Measurements from ENCODE around the gene TOX4.

DNA sequence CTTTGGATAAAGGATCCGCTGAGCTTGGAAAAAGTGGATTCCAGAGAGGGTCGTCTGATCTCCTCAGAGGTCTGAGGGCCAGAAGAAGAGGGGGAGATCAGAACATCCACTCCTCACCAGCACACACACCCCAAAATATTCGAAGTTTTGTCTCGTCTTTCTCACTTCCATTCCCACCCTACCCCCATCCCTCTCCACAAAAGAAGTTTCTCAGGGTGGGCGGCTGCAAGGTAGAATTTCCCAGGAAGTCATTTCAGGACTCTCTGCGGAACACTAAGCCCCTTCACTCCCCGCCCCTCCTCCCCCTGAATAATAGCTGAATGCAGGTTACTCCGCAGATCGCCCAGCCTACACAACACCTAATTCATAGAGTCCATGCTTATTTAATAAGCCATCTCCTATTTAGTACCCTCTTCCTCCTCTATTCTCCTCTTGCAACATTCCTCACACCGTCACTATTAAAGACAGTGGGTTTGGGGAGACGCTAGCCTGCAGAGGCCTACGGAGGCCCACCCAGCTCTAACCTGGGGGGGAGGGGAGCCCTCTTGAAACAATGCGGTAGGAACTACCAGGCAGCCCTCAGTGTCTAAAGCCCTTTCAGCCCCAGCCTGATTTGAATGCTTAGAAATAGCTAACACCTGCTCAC lies 49.8 kb downstream of the TOX4 start:
- TF ChIP-seq, protein P1, sequence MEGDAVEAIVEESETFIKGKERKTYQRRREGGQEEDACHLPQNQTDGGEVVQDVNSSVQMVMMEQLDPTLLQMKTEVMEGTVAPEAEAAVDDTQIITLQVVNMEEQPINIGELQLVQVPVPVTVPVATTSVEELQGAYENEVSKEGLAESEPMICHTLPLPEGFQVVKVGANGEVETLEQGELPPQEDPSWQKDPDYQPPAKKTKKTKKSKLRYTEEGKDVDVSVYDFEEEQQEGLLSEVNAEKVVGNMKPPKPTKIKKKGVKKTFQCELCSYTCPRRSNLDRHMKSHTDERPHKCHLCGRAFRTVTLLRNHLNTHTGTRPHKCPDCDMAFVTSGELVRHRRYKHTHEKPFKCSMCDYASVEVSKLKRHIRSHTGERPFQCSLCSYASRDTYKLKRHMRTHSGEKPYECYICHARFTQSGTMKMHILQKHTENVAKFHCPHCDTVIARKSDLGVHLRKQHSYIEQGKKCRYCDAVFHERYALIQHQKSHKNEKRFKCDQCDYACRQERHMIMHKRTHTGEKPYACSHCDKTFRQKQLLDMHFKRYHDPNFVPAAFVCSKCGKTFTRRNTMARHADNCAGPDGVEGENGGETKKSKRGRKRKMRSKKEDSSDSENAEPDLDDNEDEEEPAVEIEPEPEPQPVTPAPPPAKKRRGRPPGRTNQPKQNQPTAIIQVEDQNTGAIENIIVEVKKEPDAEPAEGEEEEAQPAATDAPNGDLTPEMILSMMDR (IDR thresholded peaks at IDR 0.05 in 2 of 3, conservative IDR thresholded peaks at IDR 0.05 in 1 of 3; ENCODE audit: insufficient read depth in 2 of 3, low read depth in 1 of 3, low read length in 3 of 3) = no peak
- TF ChIP-seq POLR2A (conservative IDR thresholded peaks at IDR 0.05) = no peak
- no peak for TF ChIP-seq SRF (CRISPR knock-in tag; IDR thresholded peaks at IDR 0.05)
- no peak for TF ChIP-seq SRSF1 (IDR thresholded peaks at IDR 0.05; ENCODE audit: low read depth, low read length)
- TF ChIP-seq BCL6 (CRISPR knock-in tag; IDR thresholded peaks at IDR 0.05) = no peak
- no peak for TF ChIP-seq MAFG (tag; conservative IDR thresholded peaks at IDR 0.05)
- TF ChIP-seq, protein P2, sequence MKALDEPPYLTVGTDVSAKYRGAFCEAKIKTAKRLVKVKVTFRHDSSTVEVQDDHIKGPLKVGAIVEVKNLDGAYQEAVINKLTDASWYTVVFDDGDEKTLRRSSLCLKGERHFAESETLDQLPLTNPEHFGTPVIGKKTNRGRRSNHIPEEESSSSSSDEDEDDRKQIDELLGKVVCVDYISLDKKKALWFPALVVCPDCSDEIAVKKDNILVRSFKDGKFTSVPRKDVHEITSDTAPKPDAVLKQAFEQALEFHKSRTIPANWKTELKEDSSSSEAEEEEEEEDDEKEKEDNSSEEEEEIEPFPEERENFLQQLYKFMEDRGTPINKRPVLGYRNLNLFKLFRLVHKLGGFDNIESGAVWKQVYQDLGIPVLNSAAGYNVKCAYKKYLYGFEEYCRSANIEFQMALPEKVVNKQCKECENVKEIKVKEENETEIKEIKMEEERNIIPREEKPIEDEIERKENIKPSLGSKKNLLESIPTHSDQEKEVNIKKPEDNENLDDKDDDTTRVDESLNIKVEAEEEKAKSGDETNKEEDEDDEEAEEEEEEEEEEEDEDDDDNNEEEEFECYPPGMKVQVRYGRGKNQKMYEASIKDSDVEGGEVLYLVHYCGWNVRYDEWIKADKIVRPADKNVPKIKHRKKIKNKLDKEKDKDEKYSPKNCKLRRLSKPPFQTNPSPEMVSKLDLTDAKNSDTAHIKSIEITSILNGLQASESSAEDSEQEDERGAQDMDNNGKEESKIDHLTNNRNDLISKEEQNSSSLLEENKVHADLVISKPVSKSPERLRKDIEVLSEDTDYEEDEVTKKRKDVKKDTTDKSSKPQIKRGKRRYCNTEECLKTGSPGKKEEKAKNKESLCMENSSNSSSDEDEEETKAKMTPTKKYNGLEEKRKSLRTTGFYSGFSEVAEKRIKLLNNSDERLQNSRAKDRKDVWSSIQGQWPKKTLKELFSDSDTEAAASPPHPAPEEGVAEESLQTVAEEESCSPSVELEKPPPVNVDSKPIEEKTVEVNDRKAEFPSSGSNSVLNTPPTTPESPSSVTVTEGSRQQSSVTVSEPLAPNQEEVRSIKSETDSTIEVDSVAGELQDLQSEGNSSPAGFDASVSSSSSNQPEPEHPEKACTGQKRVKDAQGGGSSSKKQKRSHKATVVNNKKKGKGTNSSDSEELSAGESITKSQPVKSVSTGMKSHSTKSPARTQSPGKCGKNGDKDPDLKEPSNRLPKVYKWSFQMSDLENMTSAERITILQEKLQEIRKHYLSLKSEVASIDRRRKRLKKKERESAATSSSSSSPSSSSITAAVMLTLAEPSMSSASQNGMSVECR (CRISPR knock-in tag; IDR thresholded peaks at IDR 0.05) = no peak
- TF ChIP-seq, protein P3, sequence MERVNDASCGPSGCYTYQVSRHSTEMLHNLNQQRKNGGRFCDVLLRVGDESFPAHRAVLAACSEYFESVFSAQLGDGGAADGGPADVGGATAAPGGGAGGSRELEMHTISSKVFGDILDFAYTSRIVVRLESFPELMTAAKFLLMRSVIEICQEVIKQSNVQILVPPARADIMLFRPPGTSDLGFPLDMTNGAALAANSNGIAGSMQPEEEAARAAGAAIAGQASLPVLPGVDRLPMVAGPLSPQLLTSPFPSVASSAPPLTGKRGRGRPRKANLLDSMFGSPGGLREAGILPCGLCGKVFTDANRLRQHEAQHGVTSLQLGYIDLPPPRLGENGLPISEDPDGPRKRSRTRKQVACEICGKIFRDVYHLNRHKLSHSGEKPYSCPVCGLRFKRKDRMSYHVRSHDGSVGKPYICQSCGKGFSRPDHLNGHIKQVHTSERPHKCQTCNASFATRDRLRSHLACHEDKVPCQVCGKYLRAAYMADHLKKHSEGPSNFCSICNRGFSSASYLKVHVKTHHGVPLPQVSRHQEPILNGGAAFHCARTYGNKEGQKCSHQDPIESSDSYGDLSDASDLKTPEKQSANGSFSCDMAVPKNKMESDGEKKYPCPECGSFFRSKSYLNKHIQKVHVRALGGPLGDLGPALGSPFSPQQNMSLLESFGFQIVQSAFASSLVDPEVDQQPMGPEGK (CRISPR knock-in tag; IDR thresholded peaks at IDR 0.05; ENCODE audit: borderline replicate concordance) = no peak
- no peak for TF ChIP-seq L3MBTL2 (IDR thresholded peaks at IDR 0.05)
- TF ChIP-seq EGR1 (conservative IDR thresholded peaks at IDR 0.05) = no peak
- no peak for TF ChIP-seq TGIF2 (CRISPR knock-in tag; IDR thresholded peaks at IDR 0.05)
